Measurements from ENCODE around the gene CA12. TPM values are rescaled to one million over a fixed set of nuclear protein-coding genes. Genes with fewer than 3 reads are reported as not detected.
"Not testable (repeated sequence)": the region's sequence is repeated elsewhere in the genome, so short reads cannot be mapped to it uniquely, and the experiment has no call there.

The CA12 gene
- total RNA-seq, 2 donors from 2014 or later = 8.1 to 26.8 TPM

- DNase-seq (ENCODE audit: low spot score) = no peak
- TF ChIP-seq CTCF (IDR thresholded peaks at IDR 0.05) = no peak
- no peaks in the 10 kb centered on the region for H3K4me1 ChIP-seq (ENCODE audit: control insufficient read depth in 1 of 2, low read depth in 2 of 2)
These were observed 41.4 kb upstream of the CA12 start for GRCh38 chr15:63422891-63423590.

GRCh38 chr15:63421433-63421832, 39.8 kb upstream of the CA12 start:
- Histone ChIP-seq H3K4me1 (ENCODE audit: control insufficient read depth in 1 of 2, low read depth in 2 of 2) (no peaks in the 10 kb centered on the region), H3K4me3 (no peak overlapping the region), H3K27ac (no peak overlapping the region), H3K36me3 (no peaks in the 10 kb centered on the region), H3K9me3 (peaks cover 4% of the 10 kb centered on the region), H3K27me3 (replicated peaks; ENCODE audit: insufficient read depth) (no peaks in the 10 kb centered on the region)
- DNase-seq (ENCODE audit: low spot score) (no peak), ATAC-seq (ENCODE audit: insufficient number of reproducible peaks, low FRiP score, low read depth) (no peak)
- TF ChIP-seq CTCF (IDR thresholded peaks at IDR 0.05) = no peak

More at GRCh38 chr15:63422891-63423590, 41.4 kb upstream of the CA12 start:
- Histone ChIP-seq H3K36me3 (no peaks in the 10 kb centered on the region), H3K4me3 (no peak overlapping the region), H3K9me3 (peaks cover 5% of the 10 kb centered on the region), H3K27ac (no peak overlapping the region), H3K27me3 (replicated peaks; ENCODE audit: insufficient read depth) (no peaks in the 10 kb centered on the region)
- ATAC-seq (ENCODE audit: insufficient number of reproducible peaks, low FRiP score, low read depth) = no peak

GRCh38 chr15:63420333-63420747, 38.7 kb upstream of the CA12 start:
- H3K4me3 ChIP-seq = no peak overlapping the region
- no peaks in the 10 kb centered on the region for H3K9me3 ChIP-seq
- no peaks in the 10 kb centered on the region for H3K27me3 ChIP-seq (replicated peaks; ENCODE audit: insufficient read depth)
- DNase-seq (ENCODE audit: low spot score) (no peak), ATAC-seq (ENCODE audit: insufficient number of reproducible peaks, low FRiP score, low read depth) (no peak)
- no peaks in the 10 kb centered on the region for H3K36me3 ChIP-seq
- no peak for TF ChIP-seq CTCF (IDR thresholded peaks at IDR 0.05)
- no peak overlapping the region for H3K27ac ChIP-seq
- no peaks in the 10 kb centered on the region for H3K4me1 ChIP-seq (ENCODE audit: control insufficient read depth in 1 of 2, low read depth in 2 of 2)

GRCh38 chr15:63418811-63419210, 37.2 kb upstream of the CA12 start:
- H3K4me1 ChIP-seq (ENCODE audit: control insufficient read depth in 1 of 2, low read depth in 2 of 2) = no peaks in the 10 kb centered on the region
- DNase-seq (ENCODE audit: low spot score) = no peak
- no peak for TF ChIP-seq CTCF (IDR thresholded peaks at IDR 0.05)
- no peaks in the 10 kb centered on the region for H3K36me3 ChIP-seq
- H3K9me3 ChIP-seq = no peaks in the 10 kb centered on the region
- no peak overlapping the region for H3K27ac ChIP-seq
- no peak for ATAC-seq (ENCODE audit: insufficient number of reproducible peaks, low FRiP score, low read depth)
- H3K27me3 ChIP-seq (replicated peaks; ENCODE audit: insufficient read depth) = no peaks in the 10 kb centered on the region
- no peak overlapping the region for H3K4me3 ChIP-seq

GRCh38 chr15:63417721-63418120, 36.1 kb upstream of the CA12 start:
- no peak overlapping the region for H3K4me3 ChIP-seq
- TF ChIP-seq CTCF (IDR thresholded peaks at IDR 0.05) = no peak
- no peaks in the 10 kb centered on the region for H3K36me3 ChIP-seq
- no peaks in the 10 kb centered on the region for H3K9me3 ChIP-seq
- H3K27me3 ChIP-seq (replicated peaks; ENCODE audit: insufficient read depth) = no peaks in the 10 kb centered on the region
- H3K4me1 ChIP-seq (ENCODE audit: control insufficient read depth in 1 of 2, low read depth in 2 of 2) = no peaks in the 10 kb centered on the region
- DNase-seq (ENCODE audit: low spot score) (no peak), ATAC-seq (ENCODE audit: insufficient number of reproducible peaks, low FRiP score, low read depth) (no peak)
- no peak overlapping the region for H3K27ac ChIP-seq

- not testable (repeated sequence) for DNase-seq (ENCODE audit: low spot score)
These were observed 35.6 kb upstream of the CA12 start for GRCh38 chr15:63417274-63417673.

More at GRCh38 chr15:63417274-63417673, 35.6 kb upstream of the CA12 start:
- not testable (repeated sequence) for H3K36me3 ChIP-seq; H3K4me3 ChIP-seq; H3K9me3 ChIP-seq; H3K4me1 ChIP-seq (ENCODE audit: control insufficient read depth in 1 of 2, low read depth in 2 of 2); H3K27me3 ChIP-seq (replicated peaks; ENCODE audit: insufficient read depth); H3K27ac ChIP-seq; ATAC-seq (ENCODE audit: insufficient number of reproducible peaks, low FRiP score, low read depth)

All from thoracic aorta (tissue), 2 donors.